HEK293T (cell line): ENCODE results near the gene CSF2RB.

Experiments used
- BHLHE40 ChIP-seq: fragments of 450-650 bp; IDR thresholded peaks from 2 replicates; pipeline ENCODE4 v1.6.1; 2016; ENCODE audit warnings: mild to moderate bottlenecking, moderate library complexity, borderline replicate concordance
- CTBP1 ChIP-seq: fragments of 450-650 bp; IDR thresholded peaks from 2 replicates; pipeline ENCODE4 v1.6.1; 2016; ENCODE audit warnings: borderline replicate concordance
- FOXA1 ChIP-seq: fragments of 450-650 bp; IDR thresholded peaks from 2 replicates; pipeline ENCODE4 v1.6.1; 2016; ENCODE audit warnings: mild to moderate bottlenecking
- FOXK2 ChIP-seq: fragments of 450-650 bp; IDR thresholded peaks from 2 replicates; pipeline ENCODE4 v1.6.1; 2016; ENCODE audit warnings: mild to moderate bottlenecking
- FOXM1 ChIP-seq: fragments of 450-650 bp; IDR thresholded peaks from 2 replicates; pipeline ENCODE4 v1.6.1; 2017; ENCODE audit warnings: mild to moderate bottlenecking, borderline replicate concordance
- HDGF ChIP-seq: fragments of 450-650 bp; IDR thresholded peaks from 2 replicates; pipeline ENCODE4 v1.6.1; 2017; ENCODE audit warnings: antibody characterized with exemption, borderline replicate concordance
- L3MBTL2 ChIP-seq: fragments of 450-650 bp; conservative IDR thresholded peaks from 2 replicates; pipeline ENCODE4 v1.6.1; 2016; ENCODE audit warnings: mild to moderate bottlenecking
- LEF1 ChIP-seq: fragments of 450-650 bp; IDR thresholded peaks from 2 replicates; pipeline ENCODE4 v1.6.1; 2017; ENCODE audit warnings: mild to moderate bottlenecking, borderline replicate concordance
- NFRKB ChIP-seq: fragments of 450-650 bp; IDR thresholded peaks from 2 replicates; pipeline ENCODE4 v1.6.1; 2016; ENCODE audit warnings: mild to moderate bottlenecking, moderate library complexity
- SP1 ChIP-seq: fragments of 450-650 bp; IDR thresholded peaks from 2 replicates; pipeline ENCODE4 v1.6.1; 2017
- SUZ12 ChIP-seq: fragments of 450-650 bp; IDR thresholded peaks from 2 replicates; pipeline ENCODE4 v1.6.1; 2016; ENCODE audit warnings: mild to moderate bottlenecking
- TARDBP ChIP-seq: fragments of 450-650 bp; IDR thresholded peaks from 2 replicates; pipeline ENCODE4 v1.6.1; 2016
- TF ChIP-seq, protein P1 (sequence below): fragments of 450-650 bp; IDR thresholded peaks from 2 replicates; pipeline ENCODE4 v1.6.1; 2016

DNA sequence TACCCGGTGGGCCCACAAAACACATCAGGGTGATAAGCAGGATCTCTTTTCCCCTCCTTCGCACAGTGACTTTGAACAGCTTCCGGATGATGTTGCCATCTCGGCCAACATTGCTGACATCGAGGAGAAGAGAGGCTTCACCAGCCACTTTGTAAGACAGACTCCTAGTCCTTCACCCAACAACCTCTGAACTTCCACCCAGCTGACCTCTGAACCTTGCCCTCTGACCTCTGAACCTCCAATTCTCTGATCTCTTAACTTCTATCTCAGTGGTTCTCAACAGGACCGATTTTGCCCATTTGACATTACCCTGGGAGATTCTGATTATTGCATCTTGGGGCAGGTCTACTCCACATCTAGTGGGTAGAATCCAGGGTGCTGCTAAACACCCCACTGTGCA, 49.4 kb upstream of the CSF2RB start:
- TF ChIP-seq CTBP1 (no peak), FOXM1 (no peak), SP1 (no peak), BHLHE40 (no peak), FOXK2 (no peak), FOXA1 (no peak), TARDBP (no peak), SUZ12 (no peak), LEF1 (no peak), NFRKB (no peak), HDGF (no peak), L3MBTL2 (no peak)
- TF ChIP-seq, protein P1, sequence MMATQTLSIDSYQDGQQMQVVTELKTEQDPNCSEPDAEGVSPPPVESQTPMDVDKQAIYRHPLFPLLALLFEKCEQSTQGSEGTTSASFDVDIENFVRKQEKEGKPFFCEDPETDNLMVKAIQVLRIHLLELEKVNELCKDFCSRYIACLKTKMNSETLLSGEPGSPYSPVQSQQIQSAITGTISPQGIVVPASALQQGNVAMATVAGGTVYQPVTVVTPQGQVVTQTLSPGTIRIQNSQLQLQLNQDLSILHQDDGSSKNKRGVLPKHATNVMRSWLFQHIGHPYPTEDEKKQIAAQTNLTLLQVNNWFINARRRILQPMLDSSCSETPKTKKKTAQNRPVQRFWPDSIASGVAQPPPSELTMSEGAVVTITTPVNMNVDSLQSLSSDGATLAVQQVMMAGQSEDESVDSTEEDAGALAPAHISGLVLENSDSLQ = no peak
